ENCODE data around the gene FOXO6.

DNA sequence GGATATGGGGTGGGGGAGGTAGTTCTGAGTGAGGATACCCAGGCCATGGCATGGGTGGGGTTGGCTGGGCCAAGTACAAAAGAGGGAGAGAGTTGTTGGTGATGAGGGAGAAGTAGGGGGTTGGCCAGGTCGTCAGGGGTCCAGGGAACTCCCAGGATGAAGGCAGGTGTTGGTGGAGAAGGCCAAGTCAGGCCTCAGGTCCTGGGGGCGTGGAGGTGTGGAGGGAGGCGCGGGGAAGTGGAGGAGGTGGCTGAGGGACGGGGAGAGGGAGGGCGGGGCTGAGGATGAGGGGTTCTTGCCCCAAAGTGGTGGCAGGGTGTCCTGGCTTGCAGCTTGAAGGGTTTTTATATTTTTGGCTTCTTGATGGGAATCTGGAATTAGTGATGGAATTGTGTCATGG lies 61.1 kb downstream of the FOXO6 start:
- TF ChIP-seq TOX (CRISPR knock-in tag; IDR thresholded peaks at IDR 0.05; ENCODE audit: borderline replicate concordance) = no peak
- TF ChIP-seq, protein P1, sequence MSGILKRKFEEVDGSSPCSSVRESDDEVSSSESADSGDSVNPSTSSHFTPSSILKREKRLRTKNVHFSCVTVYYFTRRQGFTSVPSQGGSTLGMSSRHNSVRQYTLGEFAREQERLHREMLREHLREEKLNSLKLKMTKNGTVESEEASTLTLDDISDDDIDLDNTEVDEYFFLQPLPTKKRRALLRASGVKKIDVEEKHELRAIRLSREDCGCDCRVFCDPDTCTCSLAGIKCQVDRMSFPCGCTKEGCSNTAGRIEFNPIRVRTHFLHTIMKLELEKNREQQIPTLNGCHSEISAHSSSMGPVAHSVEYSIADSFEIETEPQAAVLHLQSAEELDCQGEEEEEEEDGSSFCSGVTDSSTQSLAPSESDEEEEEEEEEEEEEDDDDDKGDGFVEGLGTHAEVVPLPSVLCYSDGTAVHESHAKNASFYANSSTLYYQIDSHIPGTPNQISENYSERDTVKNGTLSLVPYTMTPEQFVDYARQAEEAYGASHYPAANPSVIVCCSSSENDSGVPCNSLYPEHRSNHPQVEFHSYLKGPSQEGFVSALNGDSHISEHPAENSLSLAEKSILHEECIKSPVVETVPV (CRISPR knock-in tag; IDR thresholded peaks at IDR 0.05) = no peak
